Thyroid gland (tissue), 4 donors: ENCODE measurements around the gene SEMA4C. TPM values are rescaled to one million over a fixed set of nuclear protein-coding genes. Genes with fewer than 3 reads are reported as not detected.

Experiments
- DNase-seq, 2 donors: peaks; one replicate each; pipeline ENCODE4 v3.0.0-alpha.2; 2019
- H3K27ac ChIP-seq, 3 donors: fragments of 200-600 bp; sonication (generic); 1 replicate in 2 of 3; 2 replicates in 1 of 3; pipeline ENCODE4 v1.5.1; 2016 to 2019; ENCODE audit warnings: mild to moderate bottlenecking in 1 of 3, moderate library complexity in 1 of 3
- H3K27me3 ChIP-seq: fragments of 200-600 bp; sonication (generic); one replicate; pipeline ENCODE4 v1.5.1; 2019
- H3K36me3 ChIP-seq, 2 donors: fragments of 200-600 bp; sonication (generic); one replicate each; pipeline ENCODE4 v1.5.1; 2016 to 2019
- H3K4me1 ChIP-seq, 2 donors: fragments of 200-600 bp; sonication (generic); one replicate each; pipeline ENCODE4 v1.5.1; 2017 to 2019
- H3K4me3 ChIP-seq, 3 donors: fragments of 200-600 bp; sonication (generic); replicated peaks in 1 of 3; 1 replicate in 2 of 3; 2 replicates in 1 of 3; pipeline ENCODE4 v1.5.1; 2016; ENCODE audit warnings: mild to moderate bottlenecking in 1 of 3
- H3K9me3 ChIP-seq: fragments of 200-600 bp; sonication (generic); one replicate; pipeline ENCODE4 v1.5.1; 2017
- CTCF ChIP-seq, 6 experiments: fragments of 200-600 bp in 3 of 6; fragments of 450-650 bp in 3 of 6; sonication (generic) in 3 of 6; IDR thresholded peaks; one replicate each; pipeline ENCODE4 v1.5.1; 2016 to 2019; ENCODE audit warnings: antibody characterized with exemption in 6 of 6, mild to moderate bottlenecking in 2 of 6, inconsistent platforms in 1 of 6, moderate library complexity in 1 of 6
- POLR2A ChIP-seq, 2 donors: fragments of 450-650 bp; IDR thresholded peaks; one replicate each; pipeline ENCODE4 v1.6.1; 2017; ENCODE audit warnings: antibody characterized with exemption in 2 of 2, mild to moderate bottlenecking in 2 of 2, moderate library complexity in 1 of 2
- WGBS, 2 donors: methylation state at CpG; one replicate each; pipeline ENCODE4 v1.1.5; 2017; 5-methylcytosine and 5-hydroxymethylcytosine counted together
- intact Hi-C: fragments of 100-400 bp; cut with DNase I; formaldehyde crosslinking; loops from one replicate; pipeline ENCODE4 v1.15.1; 2023
- total RNA-seq, 4 donors: library from RNA; depleted of rRNA; stranded (reverse); fragments of >200 nt; gene quantifications; one replicate each; pipeline ENCODE4 v1.2.3, GENCODE V29; 2016

Gene SEMA4C
- total RNA-seq, 4 donors from 2014 or later = 14.5 to 21.7 (median 19.3) TPM

- intact Hi-C loops = no loop called here
- 86 to 89% methylated on average over 11 of the region's 11 CpGs for WGBS, 2 donors
- peaks cover 48 to 51% of the 10 kb centered on the region in 2 donors for H3K4me1 ChIP-seq
- no peak overlapping the region for H3K27ac ChIP-seq
- H3K36me3 ChIP-seq = peaks cover 3 to 4% of the 10 kb centered on the region in 2 donors
- TF ChIP-seq POLR2A (IDR thresholded peaks at IDR 0.05) = no peak
- TF ChIP-seq CTCF (IDR thresholded peaks at IDR 0.05) = no peak
- no peak for DNase-seq
- H3K4me3 ChIP-seq = no peak overlapping the region
- no peaks in the 10 kb centered on the region for H3K9me3 ChIP-seq
- no peaks in the 10 kb centered on the region for H3K27me3 ChIP-seq
These were observed 48.7 kb downstream of the SEMA4C start for GRCh38 chr2:96821113-96821675.

- no peak overlapping the region for H3K27ac ChIP-seq
- H3K9me3 ChIP-seq = no peaks in the 10 kb centered on the region
- WGBS, 2 donors = 88 to 91% methylated on average over 12 of the region's 12 CpGs
- DNase-seq = no peak
- no peak for TF ChIP-seq POLR2A (IDR thresholded peaks at IDR 0.05)
- no peak for TF ChIP-seq CTCF (IDR thresholded peaks at IDR 0.05)
- H3K4me3 ChIP-seq = no peak overlapping the region
- peaks cover 0 to 3% of the 10 kb centered on the region in 2 donors for H3K36me3 ChIP-seq
- no peaks in the 10 kb centered on the region for H3K27me3 ChIP-seq
- H3K4me1 ChIP-seq = peaks cover 51 to 54% of the 10 kb centered on the region in 2 donors
- intact Hi-C loops = loop anchor here (5.0 kb wide), 1 partner anchor 37 kb away; the partner anchor contains the start of gene ANKRD39
These were observed 49.9 kb downstream of the SEMA4C start for GRCh38 chr2:96819876-96820511.

GRCh38 chr2:96819128-96819875 is 50.6 kb downstream of the SEMA4C start:
- Histone ChIP-seq H3K36me3 (peaks cover 0 to 3% of the 10 kb centered on the region in 2 donors), H3K9me3 (no peaks in the 10 kb centered on the region), H3K27ac (no peak overlapping the region), H3K27me3 (no peaks in the 10 kb centered on the region), H3K4me1 (peaks cover 46 to 51% of the 10 kb centered on the region in 2 donors), H3K4me3 (no peak overlapping the region)
- 68 to 74% methylated on average over 3 to 10 of the region's 10 CpGs for WGBS, 2 donors
- no peak for DNase-seq
- no peak for TF ChIP-seq POLR2A (IDR thresholded peaks at IDR 0.05)
- no peak for TF ChIP-seq CTCF (IDR thresholded peaks at IDR 0.05)
- intact Hi-C loops = loop anchor here (5.0 kb wide), 1 partner anchor 38 kb away; the partner anchor contains the start of gene ANKRD39

GRCh38 chr2:96817882-96818281 is 52.0 kb downstream of the SEMA4C start:
- TF ChIP-seq CTCF (IDR thresholded peaks at IDR 0.05) (no peak), POLR2A (IDR thresholded peaks at IDR 0.05) (no peak)
- Histone ChIP-seq H3K27me3 (no peaks in the 10 kb centered on the region), H3K4me1 (peaks cover 34 to 40% of the 10 kb centered on the region in 2 donors), H3K9me3 (no peaks in the 10 kb centered on the region), H3K36me3 (peaks cover 0 to 3% of the 10 kb centered on the region in 2 donors), H3K4me3 (peak overlapping the region in 1 of 3 donors; percentile 45), H3K27ac (no peak overlapping the region)
- DNase-seq = no peak
- intact Hi-C loops = loop anchor here (5.0 kb wide), 1 partner anchor 39 kb away; the partner anchor contains the start of gene ANKRD39
- WGBS, 2 donors = 90 to 92% methylated on average over 8 of the region's 8 CpGs
